Measurements from ENCODE around the gene ALX3. TPM values are rescaled to one million over a fixed set of nuclear protein-coding genes. Genes with fewer than 3 reads are reported as not detected.

Gene ALX3
- total RNA-seq, 1 experiment from 2014 or later = not detected

GRCh38 chr1:110065841-110066240 lies 4.6 kb downstream of the ALX3 start:
- no peak for DNase-seq (ENCODE audit: low read depth)

- no peak for DNase-seq (ENCODE audit: low read depth)
These were observed 5.7 kb downstream of the ALX3 start for GRCh38 chr1:110064576-110065337.

DNA sequence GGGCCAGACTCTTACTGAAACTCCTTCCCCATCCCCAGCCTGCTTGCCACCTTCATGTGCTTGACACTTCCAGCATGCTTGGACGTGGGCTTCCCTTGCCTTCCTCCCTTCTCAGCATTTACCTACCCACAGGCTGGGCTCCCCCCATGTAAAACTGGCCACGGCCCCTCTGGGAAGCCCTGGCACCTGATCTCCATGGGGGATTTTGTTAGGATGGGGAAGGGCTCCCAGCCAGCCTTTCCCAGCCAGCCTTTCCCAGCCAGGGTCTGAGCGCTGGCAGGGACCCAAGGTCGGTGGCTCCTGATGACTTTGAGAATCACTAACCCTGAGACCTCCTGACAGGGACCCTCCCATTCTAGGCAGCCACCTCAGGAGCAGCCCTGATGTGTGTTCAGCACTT lies 6.7 kb downstream of the ALX3 start:
- no peak for DNase-seq (ENCODE audit: low read depth)

DNA sequence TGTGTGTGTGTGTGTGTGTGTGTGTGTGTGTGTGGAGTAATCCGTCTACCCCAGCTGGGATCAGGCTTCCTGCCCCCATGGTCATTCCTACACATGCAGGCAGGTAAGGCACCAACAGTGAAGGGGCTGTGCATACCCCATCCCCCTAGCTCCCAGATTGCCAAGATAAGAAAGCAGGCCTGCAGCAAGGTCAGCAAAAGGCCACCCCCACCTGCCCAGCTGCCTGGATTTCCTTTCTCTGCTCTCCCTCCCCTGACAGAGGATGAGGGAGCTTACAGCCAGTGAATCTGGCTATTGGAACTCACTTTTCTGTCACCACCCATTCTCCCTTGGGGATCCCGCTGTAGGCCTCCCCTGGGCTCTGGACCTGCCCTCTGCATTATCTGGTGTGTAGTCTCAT lies 7.9 kb downstream of the ALX3 start:
- DNase-seq (ENCODE audit: low read depth) = no peak

DNA sequence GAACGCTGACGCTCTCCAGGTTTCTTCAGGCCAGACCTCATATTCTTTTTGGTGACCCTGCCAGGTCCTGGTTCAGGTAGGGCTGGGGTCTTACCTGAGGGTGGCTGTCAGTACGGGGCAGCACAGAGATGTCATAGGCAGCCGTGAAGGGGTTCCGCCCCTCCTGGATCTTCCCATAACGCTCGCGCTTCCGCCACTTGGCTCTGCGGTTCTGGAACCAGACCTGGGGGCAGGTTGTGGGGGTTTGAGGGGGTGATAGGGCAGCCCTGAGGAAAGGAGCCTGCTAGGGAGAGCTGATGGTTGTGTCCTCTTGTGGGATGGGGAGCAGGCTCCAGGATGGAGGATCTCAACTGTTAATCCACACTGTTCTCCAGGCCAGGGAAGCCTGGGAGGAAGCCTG lies 9.1 kb downstream of the ALX3 start:
- no peak for DNase-seq (ENCODE audit: low read depth)

DNA sequence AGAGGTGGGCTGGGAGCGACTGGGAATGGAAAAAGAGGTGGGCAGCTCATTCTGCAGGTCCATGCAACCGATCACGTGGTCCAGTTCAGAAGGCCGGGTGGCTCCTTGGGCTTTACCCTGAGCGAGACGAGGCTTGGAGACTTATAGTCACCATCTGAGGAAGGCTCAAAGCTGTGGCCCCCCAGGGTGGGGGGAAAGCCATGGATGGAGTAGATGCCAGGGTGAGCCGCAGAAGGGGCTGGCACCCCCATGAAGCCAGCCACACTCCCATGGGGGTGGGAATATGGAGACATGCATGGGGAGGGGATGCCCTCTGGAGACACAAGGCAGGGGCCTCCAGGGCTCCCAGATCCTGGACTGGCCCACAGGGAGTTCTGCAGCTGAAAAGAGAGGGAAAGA lies 9.8 kb downstream of the ALX3 start:
- DNase-seq (ENCODE audit: low read depth) = no peak

DNA sequence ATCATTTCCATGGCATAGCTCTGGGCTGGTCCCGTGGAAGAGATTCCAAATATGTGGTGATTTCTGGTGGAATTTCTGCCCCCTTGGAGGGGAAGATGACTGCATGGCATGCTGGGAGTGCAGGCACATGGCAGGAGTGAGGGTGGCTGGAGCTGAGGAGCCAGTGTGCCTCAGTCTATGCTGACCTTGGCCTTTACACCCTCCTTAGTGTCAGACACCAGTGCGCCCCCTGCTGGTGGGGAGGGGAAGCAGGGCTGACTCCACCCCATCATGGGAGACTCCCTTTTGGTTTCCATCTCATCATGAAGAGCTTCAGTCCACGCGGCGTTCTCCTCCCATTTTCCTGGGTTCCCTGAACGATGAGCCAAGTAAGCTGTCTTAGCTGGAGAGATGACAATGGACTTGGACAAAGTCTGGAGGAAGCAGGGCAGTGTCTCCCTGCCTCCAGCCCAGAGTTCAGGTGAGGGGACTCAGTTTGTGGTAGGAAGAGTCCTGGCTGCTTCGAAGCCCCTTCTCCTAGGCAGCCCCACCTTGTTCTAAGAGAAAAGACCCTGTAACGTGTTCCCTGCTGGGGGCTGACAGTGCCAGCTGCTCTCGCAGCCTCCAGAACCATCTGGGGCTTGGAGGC lies 10.3 kb downstream of the ALX3 start:
- peak; percentile 36 for DNase-seq (ENCODE audit: low read depth)

DNA sequence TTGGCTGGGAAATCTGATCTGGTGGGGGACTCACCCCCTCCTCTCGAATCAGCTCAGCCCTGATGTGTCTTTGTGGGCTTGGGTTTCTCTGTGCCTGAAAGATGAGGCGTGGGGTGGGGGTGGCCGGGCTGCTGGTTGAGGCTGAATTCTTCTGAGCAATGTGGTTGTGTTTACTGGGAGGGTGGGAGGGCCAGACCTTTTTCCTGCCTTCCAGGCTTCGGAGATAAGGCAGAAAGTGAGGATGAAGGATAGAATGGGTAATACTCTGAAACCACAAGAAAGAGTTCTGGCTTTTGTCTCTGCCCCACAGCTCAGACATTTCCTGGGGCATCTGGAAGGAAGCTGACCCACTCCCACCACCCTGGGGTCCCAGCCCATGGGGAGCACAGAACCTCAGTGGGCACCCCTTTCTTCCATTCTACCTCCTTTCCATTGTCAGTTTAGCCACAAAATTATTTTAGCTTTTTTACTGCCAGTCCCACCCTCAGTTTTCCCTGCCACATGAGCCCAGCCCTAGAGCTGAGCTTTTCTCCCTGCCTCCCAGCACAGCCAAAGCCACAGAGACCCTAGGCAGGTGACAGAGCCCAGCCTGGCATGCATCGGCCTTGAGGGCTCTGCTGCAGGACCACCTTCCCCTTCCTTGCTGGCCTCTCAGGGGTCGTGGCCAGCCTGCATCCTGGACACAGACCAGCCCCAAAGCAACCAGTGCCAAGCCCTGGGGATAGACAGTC lies 11.2 kb downstream of the ALX3 start:
- DNase-seq (ENCODE audit: low read depth) = no peak

DNA sequence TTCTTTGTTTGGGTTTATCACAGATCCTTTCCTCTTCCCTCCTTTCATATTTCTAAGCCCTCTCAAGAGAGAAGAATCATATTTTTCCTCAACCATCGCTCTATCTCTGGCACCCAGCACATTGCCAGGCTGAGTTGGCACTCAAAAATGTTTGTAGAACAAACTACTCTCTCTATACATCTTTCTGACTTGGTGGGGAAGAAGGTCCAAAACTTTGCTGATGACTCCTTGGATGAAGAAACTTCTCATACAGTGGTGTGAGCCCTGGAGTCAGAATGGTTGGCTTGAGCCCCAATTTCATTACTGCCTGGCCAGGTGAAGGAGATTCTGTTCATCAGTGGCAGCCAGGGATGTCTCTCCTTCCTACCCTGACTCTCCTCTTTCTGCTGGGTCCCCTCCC lies 11.9 kb downstream of the ALX3 start:
- no peak for DNase-seq (ENCODE audit: low read depth)

DNA sequence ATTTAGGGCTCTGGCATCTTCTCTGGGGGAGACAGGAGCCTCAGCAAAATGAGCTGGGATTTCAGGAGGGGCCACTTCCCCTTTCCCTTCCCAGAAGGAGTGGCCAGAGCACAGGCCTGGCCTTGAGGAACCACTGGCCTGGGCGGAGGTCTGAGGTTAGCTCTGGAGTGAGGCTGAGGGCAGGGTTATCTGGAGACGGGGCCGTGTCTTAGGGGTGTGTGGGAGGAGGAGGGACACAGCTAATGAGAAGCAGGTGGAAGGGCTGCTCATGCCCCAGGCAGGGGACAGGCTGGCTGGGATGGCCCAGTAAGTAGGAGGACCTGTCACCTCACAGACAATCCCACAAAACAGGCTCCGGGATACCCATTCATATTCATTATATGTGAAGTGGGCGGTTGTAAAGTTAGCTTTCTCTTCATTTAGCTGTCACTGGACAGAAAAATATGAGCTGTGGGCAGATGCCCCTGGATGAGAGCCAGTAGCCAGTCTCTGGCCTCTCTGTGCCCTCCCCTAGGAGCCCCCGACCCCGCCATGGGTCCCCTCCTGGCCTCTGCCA lies 12.4 kb downstream of the ALX3 start:
- no peak for DNase-seq (ENCODE audit: low read depth)

GRCh38 chr1:110056776-110057175 lies 13.7 kb downstream of the ALX3 start:
- DNase-seq (ENCODE audit: low read depth) = peak; percentile 35

DNA sequence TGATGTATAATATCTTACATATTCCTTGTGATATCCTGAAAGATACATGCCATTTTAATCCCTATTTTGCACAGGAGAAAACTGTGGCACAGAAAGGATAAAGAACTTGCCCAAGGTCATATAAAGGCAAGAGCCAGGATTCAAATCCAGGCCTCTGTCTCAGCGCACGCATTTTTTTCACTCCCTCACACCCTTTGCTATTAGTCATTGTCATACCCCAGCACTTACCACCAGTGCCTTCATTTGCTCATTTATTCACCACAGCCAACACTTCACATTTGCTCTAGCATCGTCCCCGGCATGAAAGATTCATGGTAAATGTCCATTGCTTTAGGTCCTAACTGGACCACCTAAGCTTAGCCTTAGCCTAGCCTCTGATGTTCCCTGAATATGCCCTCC lies 14.2 kb downstream of the ALX3 start:
- no peak for DNase-seq (ENCODE audit: low read depth)

DNA sequence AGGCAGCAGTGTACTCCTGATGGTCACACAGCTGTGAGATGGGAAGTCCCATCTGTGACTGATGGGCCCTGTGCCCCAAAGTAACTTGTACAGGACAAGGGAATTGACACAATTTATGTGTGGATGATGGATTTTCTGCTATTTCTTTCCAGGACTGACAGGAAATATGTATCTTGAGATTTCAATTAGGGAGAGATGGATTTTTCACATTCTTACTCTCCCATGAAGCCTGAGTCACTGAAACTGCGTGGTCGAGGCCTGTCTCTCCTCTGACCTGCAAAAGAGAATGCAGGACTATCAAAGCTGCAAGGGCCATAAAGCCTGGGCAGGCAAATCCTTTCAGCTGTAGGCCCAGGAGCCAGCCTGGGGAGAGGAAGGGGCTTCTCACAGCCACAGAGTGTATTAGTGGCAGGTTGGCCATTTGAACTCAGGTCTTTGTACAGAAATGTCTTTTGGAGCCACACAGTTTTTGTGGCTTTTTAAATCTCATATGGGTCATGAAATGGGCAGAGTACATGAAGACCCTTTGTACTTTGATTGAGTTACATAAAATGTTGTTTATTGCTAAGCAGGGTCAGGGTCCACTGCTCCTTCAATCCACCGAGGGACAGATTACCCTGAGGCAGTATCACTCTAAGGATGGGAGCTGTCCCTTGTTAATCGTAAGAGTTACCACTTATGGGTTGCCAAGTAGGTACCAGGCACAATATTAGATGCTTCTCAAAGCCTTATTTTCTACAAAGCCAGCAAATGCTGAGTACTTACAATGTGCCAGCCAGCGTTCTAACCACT lies 14.8 kb downstream of the ALX3 start:
- DNase-seq (ENCODE audit: low read depth) = peak; percentile 32

- peak; percentile 37 for DNase-seq (ENCODE audit: low read depth)
These were observed 16.7 kb downstream of the ALX3 start for GRCh38 chr1:110053552-110054428.

DNA sequence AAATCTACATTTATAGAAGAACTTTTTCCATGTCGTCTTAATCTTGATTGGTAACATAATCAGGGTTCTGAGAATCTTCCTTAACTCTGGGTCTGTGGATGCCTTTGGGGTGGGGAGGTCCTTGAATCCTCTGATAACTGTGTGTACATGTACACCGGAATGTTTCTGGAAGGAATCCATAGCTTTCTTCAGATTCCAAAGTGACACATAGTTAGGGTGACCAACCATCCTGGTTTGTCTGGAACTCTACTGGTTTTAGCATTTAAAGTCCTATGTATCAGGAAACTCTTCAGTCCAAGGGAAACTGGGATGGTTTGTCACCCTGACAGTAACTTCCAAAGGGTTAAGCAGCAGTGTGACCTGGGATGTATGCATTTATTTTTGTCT lies 19.2 kb downstream of the ALX3 start:
- no peak for DNase-seq (ENCODE audit: low read depth)

- no peak for DNase-seq (ENCODE audit: low read depth)
These were observed 19.7 kb downstream of the ALX3 start for GRCh38 chr1:110050602-110051261.

DNA sequence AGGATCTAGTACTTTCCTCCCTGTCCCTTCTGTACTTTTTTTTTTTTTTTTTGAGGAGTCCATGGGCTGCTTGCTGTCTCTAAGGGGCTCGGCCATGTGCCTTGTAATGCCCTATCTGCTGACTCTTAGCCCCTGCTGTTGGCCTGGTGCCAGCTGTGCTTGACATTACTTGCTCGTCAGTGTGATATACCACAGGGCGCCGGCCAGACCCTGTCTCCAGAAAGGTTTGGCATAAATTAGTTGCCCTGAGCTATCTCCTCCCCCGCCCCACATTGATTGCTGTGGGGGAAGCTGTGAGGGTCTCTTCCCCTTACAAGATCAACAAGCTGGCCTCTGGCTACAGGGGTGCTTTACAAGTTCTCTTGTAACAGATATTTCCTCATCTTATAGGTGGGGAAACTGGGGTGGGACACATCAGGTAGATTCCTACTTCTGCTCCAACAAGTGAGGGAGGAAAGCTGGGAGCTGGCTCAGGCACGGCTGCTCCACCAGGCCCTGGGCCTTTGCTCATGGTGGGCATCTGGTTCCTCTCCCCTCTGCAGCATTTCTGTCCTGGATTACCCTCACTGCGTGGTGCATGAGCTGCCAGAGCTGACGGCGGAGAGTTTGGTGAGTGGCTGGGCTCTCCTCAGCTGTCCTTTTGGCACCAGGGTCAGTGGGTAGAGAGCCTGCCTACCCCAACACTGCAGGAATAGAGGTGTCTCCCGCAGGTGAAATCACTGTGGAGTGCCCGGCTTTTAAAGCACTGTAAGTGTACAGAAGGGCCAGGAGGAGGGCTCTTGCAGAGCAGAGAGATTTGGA lies 20.5 kb downstream of the ALX3 start:
- no peak for DNase-seq (ENCODE audit: low read depth)

DNA sequence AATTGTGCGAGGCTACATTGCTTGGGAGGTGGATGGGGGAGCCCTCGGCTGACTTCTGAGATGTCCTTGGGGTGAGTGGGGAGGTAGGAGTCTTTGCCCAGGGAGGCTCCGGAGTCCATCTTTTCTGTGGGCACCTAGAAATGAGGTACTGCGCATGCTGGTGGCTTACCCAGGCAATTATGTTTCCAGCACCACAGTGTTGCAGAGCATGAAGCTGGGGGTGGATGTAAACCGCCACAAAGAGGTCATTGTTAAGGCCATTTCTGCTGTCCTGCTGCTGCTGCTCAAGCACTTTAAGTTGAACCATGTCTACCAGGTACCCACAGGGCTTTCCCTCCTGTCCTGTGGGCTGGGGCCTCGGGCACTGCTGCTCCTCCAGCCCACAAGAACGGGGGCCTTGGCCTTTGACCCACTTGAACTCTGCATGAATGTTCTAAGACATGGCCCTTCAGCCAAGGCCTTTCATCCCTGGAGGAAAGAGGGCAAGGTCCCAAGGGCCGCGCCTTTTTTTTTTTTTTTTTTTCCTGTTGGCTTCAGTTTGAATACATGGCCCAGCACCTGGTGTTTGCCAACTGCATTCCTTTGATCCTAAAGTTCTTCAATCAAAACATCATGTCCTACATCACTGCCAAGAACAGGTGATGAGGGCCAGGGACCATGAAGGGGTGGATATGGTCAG lies 21.4 kb downstream of the ALX3 start:
- DNase-seq (ENCODE audit: low read depth) = peak; percentile 9

DNA sequence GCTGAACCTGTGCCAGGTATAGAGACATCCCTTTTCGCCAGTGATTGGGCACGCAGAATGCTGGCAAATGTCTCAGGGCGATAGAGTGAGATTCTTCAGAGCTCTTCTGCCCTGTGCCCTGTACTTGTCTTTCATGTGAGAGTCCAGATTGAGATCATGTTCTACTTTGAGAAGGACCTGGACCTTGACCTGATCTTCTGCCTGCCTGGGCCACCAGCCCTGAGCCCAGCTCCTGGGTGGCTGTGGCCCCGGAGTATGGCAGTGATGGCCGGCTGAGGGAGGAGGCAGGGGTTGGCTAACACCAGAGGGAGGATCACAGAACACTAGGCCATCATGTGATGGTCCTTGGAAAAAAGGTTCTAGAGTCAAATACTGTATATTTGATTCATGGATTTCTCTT lies 22.2 kb downstream of the ALX3 start:
- no peak for DNase-seq (ENCODE audit: low read depth)

Measured in LHCN-M2 (cell line).